Astrocyte of the cerebellum (primary cell): ENCODE results near the gene PRKCB.

Experiments used
- DNase-seq: peaks from one replicate; pipeline ENCODE4 v3.0.0-alpha.2; 2011; ENCODE audit warnings: low read depth
- H3K4me3 ChIP-seq: 2 replicates; pipeline ENCODE4 v1.5.1; 2011; ENCODE audit warnings: mild to moderate bottlenecking, low read depth, low read length, moderate library complexity
- CTCF ChIP-seq: IDR thresholded peaks from 2 replicates; pipeline ENCODE4 v1.5.1; 2012; ENCODE audit warnings: low read length, low read depth, moderate library complexity, mild to moderate bottlenecking; ENCODE audit errors: missing control alignments
- in situ Hi-C: cut with HindIII; loops from 2 replicates; pipeline ENCODE4 v1.10.0; 2017; ENCODE audit warnings: low sequenced_read_pairs

Gene PRKCB

DNA sequence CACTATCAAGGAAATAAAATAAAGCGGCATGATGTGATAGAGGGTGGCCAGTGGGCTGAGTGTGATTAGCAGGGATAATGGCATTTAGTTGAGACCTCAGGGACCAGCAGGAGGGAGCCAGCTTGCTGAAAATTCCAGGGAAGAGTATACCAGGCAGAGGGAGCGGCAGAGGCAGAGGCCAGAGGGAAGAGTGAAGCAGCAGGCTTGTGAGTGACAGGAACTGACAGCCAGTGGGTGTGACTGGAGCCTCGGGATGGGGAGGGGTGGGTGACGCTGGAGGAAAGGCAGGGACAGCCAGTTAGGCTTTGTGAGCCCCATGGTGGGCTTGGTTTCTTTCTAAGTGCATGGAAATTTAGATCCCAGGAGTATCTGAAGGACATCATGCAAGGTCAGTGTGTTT is 210.7 kb downstream of the PRKCB start:
- H3K4me3 ChIP-seq: no peak overlapping the region
- TF ChIP-seq CTCF: no peak
- no peak for DNase-seq
- in situ Hi-C loops: no loop called here

GRCh38 chr16:24049113-24049512 is 213.3 kb downstream of the PRKCB start:
- no peak for TF ChIP-seq CTCF
- in situ Hi-C loops: no loop called here
- H3K4me3 ChIP-seq: no peak overlapping the region
- DNase-seq: no peak

DNA sequence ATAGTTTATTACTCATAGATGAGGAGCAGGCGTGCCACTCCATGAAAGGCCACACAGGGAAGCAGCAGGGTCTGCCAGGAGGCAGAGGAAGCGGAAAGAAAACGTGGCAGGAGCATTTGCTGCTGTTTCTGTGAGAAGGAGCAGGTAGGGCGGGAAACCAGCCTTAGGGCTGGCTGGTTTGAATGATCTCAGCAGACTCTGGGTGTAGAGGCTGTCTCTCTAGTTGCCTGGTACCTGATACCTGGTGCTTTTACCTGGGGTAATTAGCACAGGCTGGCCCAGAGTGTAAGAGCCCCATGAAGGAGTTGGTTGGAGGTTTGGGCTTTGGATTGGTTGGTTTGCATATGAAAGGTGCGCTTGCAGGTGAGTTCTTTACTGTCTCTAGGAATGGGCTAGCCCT is 215.3 kb downstream of the PRKCB start:
- DNase-seq: no peak
- H3K4me3 ChIP-seq: no peak overlapping the region
- TF ChIP-seq CTCF: no peak
- in situ Hi-C loops: no loop called here

GRCh38 chr16:24052329-24053098 is 216.7 kb downstream of the PRKCB start:
- no peak for DNase-seq
- TF ChIP-seq CTCF: no peak
- H3K4me3 ChIP-seq: no peak overlapping the region
- in situ Hi-C loops: no loop called here

DNA sequence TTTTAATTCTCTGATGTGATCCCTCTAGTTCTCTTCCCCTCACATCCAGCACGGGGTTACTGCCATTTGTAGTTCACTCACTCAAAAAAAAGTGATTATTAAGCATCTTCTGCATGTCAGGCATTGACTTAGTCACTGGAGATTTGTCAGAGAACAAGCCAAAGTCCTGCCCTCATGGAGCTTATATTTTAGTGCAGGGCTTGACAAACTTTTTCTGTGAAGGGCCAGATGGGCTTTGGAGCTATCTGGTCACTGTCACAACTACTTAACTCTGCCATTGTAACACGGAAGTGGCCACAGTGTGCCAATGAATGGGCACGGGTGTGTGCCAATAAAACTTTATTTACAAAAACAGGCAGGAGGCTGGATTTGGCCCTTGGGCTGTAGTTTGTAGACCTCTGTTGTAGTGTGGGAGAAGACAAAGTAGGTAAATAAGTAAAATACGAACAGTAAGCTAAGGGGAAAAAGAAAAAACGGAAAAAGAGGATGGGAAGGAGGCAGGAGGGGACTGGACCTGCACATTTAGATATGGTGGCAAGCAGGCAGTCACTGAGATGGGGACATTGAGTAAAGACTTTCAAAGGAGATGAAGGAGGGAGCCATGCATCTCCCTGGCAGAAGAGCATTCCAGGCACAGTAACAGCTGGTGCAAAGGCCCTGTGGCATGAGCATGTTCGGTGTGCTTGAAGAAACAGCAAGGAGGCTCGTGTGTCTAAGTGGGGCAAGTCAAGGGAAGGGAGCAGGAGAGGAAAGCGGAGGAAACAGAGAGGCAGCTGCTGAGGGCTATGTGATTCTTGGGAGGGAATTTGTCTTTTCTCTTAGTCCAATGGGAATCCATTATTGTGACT is 217.5 kb downstream of the PRKCB start:
- in situ Hi-C loops: no loop called here
- H3K4me3 ChIP-seq: no peak overlapping the region
- DNase-seq: no peak
- no peak for TF ChIP-seq CTCF

DNA sequence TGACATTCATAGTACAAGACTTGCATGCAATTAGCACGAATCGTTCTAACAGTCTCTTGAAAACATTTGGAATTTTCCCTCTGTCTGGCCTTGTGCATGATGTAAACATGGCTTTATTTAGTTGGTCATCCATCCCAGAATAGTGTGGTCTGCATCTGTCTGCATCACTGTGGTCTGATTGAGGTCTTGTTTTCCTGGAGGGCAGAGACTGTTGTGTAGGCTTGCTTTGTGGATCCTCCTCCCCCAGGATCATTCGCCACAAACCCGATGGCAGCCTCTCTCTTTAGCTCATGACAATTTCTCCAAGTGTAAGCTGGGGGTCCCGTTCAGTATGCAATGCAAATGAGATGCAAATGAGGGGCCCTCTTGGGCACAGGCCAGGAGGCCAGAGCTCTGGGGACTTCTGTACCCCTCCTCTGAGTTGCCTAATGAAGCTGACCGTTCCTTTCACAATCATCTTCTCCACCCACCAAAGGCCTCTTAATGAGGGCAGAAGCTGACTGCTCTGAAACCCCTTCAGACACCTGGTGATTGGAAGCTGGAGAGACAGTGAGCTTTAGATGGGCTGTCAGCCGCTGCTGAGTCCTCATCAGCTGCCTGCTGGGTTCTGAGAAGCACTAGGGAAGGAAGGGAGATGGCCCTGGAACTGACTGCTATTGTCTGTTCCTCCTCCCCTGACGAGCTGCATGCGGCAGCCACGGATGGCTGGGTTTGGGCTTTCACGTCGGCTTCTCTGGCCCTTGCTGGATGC is 219.1 kb downstream of the PRKCB start:
- TF ChIP-seq CTCF: no peak
- in situ Hi-C loops: no loop called here
- DNase-seq: no peak
- no peak overlapping the region for H3K4me3 ChIP-seq
